Fibroblast of lung (primary cell): Measurements from ENCODE around the gene OSTM1.

Experiments
- EZH2 ChIP-seq: IDR thresholded peaks from 2 replicates; pipeline ENCODE4 v1.5.1; 2012; ENCODE audit warnings: low read length, control low read depth, mild to moderate bottlenecking; ENCODE audit errors: missing control alignments
- TF ChIP-seq, protein P1 (sequence below), 2 donors: IDR thresholded peaks in 1 of 2; conservative IDR thresholded peaks in 1 of 2; 1 replicate in 1 of 2; 2 replicates in 1 of 2; pipeline ENCODE4 v1.5.1; 2011 to 2012; ENCODE audit warnings: low read length in 2 of 2, control low read depth in 1 of 2, inconsistent platforms in 1 of 2, low read depth in 1 of 2, mild to moderate bottlenecking in 1 of 2

DNA sequence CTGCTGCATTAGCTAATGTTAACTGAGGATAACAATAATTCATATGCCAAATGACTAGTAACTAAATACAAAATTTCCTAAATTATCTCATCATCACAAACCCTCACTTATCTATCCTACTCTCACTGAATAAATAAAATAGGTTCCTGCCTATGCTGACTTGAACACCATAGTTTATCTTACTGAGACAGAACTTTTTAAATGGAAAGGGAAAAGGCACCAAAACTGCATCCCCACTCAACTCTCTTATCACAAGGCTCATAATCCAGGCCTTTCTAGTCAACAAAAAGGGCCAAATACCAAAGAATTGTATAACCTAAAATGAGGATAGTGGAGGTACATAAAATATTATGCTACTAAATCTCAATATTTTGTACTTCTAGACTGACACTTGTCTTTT lies 23.1 kb downstream of the OSTM1 start:
- TF ChIP-seq, protein P1, sequence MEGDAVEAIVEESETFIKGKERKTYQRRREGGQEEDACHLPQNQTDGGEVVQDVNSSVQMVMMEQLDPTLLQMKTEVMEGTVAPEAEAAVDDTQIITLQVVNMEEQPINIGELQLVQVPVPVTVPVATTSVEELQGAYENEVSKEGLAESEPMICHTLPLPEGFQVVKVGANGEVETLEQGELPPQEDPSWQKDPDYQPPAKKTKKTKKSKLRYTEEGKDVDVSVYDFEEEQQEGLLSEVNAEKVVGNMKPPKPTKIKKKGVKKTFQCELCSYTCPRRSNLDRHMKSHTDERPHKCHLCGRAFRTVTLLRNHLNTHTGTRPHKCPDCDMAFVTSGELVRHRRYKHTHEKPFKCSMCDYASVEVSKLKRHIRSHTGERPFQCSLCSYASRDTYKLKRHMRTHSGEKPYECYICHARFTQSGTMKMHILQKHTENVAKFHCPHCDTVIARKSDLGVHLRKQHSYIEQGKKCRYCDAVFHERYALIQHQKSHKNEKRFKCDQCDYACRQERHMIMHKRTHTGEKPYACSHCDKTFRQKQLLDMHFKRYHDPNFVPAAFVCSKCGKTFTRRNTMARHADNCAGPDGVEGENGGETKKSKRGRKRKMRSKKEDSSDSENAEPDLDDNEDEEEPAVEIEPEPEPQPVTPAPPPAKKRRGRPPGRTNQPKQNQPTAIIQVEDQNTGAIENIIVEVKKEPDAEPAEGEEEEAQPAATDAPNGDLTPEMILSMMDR (conservative IDR thresholded peaks at IDR 0.05 in 1 of 2, IDR thresholded peaks at IDR 0.05 in 1 of 2; ENCODE audit: low read depth in 1 of 2, low read length in 2 of 2): no peak
- TF ChIP-seq EZH2: no peak
